Measurements from ENCODE around the gene CALHM4.

GRCh38 chr6:116563830-116564229, 10.3 kb downstream of the CALHM4 start:
- TF ChIP-seq, protein P1, sequence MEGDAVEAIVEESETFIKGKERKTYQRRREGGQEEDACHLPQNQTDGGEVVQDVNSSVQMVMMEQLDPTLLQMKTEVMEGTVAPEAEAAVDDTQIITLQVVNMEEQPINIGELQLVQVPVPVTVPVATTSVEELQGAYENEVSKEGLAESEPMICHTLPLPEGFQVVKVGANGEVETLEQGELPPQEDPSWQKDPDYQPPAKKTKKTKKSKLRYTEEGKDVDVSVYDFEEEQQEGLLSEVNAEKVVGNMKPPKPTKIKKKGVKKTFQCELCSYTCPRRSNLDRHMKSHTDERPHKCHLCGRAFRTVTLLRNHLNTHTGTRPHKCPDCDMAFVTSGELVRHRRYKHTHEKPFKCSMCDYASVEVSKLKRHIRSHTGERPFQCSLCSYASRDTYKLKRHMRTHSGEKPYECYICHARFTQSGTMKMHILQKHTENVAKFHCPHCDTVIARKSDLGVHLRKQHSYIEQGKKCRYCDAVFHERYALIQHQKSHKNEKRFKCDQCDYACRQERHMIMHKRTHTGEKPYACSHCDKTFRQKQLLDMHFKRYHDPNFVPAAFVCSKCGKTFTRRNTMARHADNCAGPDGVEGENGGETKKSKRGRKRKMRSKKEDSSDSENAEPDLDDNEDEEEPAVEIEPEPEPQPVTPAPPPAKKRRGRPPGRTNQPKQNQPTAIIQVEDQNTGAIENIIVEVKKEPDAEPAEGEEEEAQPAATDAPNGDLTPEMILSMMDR (IDR thresholded peaks at IDR 0.05), result no peak
- no peak for TF ChIP-seq POLR2A (IDR thresholded peaks at IDR 0.05)

Measured in right lobe of liver (tissue), 4 donors.